Activated CD4-positive, alpha-beta T cell treated with anti-CD3 and anti-CD28 coated beads, Interleukin-2, amount 50 U/mL, for 48 hours (primary cell): ENCODE data around the gene OR2F2.
A peak's percentile ranks its signal among the peaks of the same experiment; 100 is the strongest.

Source experiments
- DNase-seq, 2 experiments: peaks; one replicate each; pipeline ENCODE4 v3.0.0-alpha.2; 2020

Gene OR2F2, protein sequence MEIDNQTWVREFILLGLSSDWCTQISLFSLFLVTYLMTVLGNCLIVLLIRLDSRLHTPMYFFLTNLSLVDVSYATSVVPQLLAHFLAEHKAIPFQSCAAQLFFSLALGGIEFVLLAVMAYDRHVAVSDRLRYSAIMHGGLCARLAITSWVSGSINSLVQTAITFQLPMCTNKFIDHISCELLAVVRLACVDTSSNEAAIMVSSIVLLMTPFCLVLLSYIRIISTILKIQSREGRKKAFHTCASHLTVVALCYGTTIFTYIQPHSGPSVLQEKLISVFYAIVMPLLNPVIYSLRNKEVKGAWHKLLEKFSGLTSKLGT

DNA sequence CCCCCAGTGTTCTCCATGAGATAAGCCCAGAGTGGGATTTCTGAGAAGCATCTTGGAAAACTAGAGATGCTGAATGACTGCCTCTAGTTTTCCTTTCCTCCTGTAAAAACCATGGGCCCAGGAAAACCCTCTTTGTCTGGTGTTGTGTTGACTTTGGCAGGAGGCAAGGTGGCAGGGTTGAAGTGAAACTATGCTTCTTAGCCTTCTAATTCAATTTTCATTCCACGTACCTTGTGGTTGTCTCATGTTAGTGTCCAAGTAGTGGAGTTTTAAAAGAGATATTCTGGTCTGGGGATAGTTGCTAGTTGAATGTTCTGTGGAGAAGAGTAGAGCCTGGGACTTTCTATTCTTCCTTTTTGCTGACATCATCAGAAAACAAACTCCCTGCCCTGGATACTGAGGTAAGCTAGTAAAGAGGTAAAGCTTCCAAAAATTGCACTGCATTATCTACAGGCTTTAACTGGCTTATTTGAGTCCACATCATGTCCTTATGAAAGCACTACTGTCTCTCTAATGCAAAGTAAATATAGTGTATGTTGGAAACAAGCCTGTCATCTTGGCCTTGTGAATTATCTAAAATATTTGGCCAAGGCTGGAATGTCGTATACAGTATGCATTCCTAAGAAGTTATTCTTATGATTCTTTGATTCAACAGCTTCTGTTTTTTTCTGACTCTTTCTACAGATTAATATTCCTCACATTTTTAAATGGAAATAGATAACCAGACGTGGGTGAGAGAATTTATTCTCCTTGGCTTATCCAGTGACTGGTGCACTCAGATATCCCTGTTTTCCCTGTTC, at the start of gene OR2F2:
OR2F2 (plus strand) TSS at position 708 of the 800 bp plus-strand sequence; CDS start at position 708, 0 bp downstream.
- DNase-seq: no peak

DNA sequence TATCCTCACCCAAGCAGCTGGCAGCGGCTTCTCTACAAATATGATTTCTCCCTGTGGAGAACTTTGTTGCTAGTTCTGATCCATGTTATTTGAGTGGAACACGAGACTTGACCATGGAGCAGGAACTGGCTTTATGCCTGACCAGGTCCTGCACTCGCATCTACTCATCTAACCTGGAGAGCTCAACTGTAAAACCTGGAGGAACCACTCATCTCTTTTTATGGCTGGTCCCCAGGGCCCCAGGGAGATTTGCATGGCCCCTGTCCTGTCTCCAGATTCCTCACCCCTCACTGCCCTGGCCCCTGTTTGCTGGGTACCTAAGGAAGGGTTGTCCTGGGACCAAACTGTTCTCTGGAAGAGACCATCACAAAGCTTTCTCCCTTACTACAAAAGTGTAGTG, 49.1 kb upstream of the OR2F2 start:
- no peak for DNase-seq

DNA sequence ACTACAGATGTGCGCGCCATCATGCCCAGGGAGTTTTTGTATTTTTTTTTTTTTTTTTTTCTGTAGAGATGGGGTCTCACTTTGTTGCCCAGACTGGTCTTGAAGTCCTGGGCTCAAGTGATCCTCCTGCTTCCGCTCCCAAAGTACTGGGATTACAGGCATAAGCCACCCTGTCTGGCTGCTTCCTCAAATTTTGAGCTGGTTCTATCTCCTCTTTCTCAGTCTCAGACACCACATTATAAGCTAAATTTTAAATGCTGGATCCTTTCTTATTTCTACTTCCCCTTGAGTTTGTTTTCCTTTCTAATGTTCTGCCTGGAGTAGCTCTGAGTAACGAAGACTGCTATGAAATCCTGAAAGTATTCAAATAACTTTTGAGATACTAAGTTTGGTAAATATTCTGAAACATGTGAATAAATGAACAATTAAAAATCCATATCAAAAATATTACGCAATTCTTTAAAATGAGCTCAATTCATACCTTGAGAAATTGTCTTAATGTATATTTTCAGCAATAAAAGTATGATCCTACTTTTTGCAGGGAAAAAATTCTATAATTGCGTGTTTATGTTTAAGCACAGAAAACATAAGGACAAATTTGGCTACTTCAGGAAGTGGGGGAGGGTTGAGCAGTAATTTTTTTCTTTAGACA, 48.1 kb upstream of the OR2F2 start:
- DNase-seq: no peak

DNA sequence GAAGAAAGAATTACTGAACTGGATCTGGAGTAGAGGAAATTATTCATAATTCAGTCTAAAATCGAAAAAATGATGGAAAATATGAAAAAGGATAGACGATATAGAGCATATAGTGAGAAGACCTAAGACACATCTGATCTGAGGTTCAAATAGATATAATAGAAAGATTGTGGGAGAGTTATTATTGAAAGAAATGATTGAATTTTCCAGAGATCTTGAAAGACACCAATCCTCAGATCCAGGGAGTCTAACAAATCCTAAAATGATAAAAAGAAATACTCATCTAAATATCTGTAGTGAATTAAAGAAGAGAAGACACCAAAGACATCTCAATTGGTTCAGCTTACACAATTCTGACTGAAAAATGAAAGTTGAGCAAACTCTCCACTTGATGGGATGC, 46.0 kb upstream of the OR2F2 start:
- DNase-seq: no peak

DNA sequence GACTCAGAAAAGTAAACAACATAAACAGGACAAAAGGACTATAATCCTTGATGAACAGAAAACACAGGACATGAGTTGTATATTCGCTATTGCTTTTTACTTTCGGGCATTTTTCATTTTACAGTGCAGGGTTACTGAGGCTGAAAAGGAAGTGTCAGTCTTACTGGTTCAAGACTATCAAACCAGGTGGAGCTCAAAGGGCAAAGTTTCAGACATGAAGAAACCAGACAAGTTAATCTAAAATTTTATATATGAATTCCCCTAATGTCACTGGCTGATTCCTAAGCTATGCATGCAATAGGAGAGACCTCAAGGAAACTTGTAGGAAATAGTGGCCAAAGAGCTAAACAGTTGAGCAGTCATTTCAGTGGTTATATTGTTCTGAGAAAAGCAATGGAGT, 44.5 kb upstream of the OR2F2 start:
- no peak for DNase-seq

DNA sequence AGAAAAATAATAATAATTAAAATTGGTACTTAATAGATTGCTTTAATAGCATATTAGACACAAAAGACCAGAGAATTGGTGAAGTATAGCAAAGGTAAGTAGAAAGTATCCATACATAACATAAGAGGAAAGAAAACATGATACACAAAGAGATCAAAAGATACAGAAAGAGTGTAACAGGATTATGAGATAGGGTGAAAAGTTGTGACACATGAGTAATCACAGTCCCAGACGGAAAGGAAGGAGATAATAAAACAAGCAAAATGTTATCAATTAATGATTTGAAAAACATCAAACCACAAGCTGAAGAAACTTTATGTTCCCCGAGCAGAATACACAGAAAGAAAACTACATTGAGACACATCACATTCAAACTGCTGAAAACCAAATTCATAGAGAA, 43.6 kb upstream of the OR2F2 start:
- no peak for DNase-seq

DNA sequence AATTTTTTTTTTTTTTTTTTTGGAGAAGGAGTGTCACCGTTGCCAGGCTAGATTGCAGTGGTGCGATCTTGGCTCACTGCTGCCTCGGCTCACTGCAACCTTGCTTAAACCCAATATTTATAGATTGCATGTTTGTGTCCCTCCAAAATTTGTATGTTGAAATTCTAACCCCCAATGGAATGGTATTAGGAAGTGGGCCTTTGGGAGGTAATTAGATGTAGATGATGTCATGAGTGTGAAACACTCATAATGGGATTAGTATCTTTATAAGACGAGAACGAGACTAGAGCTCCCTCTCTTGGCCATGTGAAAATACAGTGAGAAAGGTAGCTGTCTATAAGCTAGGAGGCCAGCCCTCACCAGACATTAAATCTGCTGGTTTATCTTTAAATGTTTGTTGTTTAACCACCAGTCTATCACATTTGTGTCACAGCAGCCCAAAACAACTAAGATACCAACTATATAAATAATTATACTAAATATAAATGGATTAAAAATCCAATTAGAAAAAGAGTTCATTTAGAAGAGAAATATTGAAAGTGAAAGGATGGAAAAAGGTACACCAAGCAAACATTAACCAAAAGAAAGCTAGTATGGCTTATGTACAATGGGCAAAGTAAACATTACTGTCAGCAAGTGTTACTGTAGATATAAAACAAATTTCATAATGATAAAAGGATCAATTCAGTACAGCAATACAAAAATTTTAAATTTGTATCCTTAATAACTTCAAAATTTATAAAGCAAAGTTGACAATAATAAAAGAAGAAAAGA, 42.3 kb upstream of the OR2F2 start:
- DNase-seq: no peak

DNA sequence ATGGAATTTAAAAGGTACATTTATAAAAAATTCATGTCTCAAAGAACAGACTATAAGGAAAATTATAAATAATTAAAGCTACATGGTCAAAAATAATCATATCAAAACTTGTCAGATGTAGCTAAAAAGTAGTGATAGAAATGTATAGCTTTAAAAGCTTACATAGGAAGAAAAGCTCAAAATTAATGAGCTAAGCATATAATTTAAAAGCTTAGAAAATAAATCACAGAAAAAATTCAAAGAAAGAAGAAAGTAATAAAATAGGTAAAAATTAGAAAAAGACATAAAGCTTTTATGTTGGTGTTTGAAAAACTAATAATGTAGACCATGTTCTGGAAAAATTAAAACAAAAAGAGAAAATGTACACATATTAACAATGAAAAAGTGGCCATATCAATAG, 38.4 kb upstream of the OR2F2 start:
- DNase-seq: no peak

DNA sequence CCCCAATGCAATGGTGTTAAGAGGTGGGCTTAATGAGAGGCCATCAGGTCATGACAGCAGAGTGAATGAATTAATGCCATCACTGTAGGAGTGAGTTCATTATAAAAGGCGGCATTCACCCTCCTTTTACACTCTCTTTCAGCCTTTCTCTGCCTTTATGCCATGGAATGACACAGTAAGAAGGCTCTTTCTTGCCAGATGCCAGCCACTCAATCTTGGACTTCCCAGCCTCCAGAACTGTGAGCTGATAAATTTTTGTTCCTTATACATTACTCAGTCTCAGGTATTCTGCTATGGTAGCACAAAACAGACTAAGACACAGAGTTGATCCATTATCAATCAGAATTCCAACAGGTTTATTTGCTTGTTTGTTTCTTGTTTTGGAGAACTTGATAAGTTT, 36.2 kb upstream of the OR2F2 start:
- DNase-seq: no peak

DNA sequence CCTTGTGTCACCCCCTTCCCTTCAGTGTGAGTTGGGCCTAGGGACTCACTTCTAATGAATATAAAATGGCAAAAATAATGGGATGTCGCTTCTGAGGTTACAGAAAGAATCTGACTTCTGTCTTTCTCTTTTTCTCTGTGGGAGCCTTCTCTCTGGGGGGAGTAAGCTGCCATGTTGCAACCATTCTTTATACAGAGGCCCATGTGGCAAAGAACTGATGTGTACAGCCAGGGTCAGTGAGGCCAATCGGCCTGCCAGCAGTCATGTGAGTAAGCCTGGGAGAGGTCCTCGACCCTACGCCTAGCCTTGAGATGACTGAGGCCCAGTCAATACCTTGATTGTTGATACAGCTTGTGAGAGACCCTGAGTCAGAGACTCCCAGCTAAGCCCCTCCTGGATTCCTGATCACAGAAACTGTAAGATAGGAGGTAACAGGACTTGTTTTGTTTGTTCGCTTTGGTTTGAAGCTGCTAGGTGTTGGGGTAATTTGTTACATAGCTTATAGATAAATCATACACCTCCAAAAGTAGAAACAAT, 34.7 kb upstream of the OR2F2 start:
- DNase-seq: no peak

DNA sequence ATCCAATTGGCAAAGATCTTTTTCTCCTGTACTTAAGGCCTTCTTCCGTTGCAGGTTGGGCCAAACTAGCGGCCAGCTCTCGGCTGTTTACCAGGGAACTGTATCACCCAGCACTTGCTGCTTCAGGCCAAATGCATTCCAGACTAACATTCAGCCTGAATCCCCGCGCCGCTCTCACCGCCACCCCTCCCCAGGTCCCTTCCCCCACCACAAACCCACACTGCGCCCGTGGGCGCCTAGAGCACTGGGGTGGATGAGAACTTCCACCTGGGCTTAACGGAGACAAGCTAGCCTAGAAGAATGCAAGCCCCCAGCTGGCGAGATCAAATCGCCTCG, 33.7 kb upstream of the OR2F2 start:
- no peak for DNase-seq

DNA sequence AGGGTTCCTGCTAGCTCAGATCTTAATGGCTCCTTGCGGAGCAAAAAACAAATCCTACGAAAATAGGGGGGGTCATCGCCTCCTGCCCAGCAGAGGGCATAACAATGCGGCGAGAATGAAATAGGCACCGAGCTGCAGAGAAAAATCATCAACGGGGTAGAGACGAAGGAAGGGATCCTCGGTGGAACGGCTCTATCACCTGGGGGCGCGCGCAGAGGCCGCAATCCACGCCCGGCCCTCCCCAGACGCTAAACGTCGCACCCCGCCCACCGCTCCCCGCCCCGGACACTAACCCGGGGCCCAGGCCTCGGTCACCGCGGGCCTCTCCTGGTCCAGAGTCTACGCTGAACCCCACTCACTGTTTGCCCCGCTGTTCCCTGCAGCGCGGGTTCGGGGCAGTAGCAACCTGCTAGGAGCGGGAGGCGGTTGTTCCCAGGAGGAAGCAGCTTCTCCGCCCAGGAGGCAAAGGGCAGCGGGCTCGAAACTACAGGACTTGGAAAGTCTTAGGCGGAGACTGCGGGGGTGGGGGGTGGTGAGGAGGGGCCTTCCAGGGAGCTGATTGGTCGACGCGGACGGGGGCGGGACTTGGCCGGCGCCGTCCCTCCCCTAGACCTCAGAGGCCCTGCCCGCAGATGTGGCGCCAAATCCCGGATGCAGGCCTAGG, 33.2 kb upstream of the OR2F2 start, which contains the start of gene TCAF1:
TCAF1 (minus strand) TSS at position 509 of the 664 bp plus-strand sequence. CDS start 25,568 bp downstream, outside the sequence.
- DNase-seq: peak; percentile 95

DNA sequence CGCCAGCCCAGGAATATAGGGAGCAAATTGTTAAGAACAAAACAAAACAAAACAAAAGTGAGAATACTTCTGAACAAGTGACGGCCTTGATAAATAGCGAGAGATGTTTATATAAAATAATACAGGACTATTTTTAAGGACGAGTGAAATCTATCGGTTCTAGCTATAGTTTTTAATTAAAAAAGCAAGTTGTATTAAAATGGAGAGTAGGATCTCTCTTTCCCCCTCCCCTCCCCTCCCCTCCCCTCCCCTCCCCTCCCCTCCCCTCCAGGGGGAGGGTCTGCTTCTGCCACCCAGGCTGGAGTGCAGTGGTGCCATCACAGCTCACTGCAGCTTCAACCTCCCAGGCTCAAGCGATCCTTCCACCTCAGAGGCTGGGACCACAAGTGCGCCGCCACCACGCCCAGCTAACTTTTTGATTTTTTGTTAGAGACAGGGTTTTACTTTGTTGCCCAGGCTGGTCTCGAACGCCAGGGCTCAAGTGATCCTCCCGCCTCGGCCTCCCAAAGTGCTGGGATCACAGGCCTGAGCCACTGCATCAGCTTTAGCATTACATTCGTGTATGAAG, 32.6 kb upstream of the OR2F2 start:
- no peak for DNase-seq

DNA sequence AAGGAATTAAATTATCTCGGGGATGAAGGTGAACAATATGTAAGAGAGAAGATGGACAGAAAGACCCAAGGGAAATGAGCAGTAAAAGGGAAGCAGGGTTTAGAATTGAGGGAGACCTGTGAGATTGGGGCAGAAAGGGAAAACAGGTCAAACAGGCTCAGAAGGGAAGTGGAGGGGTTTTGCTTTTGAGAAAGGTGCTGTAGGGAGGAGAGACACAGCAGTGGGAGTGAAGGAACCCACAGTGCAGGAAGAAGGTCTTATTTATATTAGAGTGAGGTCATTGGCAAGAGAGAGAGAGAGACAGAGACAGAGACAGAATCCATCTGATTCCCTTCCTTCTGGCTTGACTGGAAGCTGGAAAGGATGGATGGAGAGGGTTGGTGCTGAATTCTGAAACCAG, 29.5 kb upstream of the OR2F2 start:
- no peak for DNase-seq

DNA sequence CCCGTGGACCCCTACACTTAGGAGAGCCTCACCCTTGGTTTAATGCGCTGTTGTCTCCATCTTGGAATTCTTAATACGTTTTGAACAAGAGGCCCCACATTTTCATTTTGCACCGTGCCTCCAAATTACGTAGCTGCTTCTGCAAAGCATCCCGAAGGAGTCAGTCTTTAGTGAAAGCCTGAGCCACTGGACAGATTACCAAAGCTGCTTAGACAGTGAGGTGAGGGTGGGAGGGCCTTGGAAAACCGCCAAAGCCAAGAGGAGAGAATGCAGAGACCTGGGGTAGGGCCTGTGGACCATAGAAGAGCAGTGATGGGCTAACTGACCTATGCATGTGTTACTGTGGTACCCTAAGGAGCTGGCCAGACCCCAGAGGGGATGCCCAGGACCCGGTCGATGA, 28.9 kb upstream of the OR2F2 start:
- DNase-seq: no peak

DNA sequence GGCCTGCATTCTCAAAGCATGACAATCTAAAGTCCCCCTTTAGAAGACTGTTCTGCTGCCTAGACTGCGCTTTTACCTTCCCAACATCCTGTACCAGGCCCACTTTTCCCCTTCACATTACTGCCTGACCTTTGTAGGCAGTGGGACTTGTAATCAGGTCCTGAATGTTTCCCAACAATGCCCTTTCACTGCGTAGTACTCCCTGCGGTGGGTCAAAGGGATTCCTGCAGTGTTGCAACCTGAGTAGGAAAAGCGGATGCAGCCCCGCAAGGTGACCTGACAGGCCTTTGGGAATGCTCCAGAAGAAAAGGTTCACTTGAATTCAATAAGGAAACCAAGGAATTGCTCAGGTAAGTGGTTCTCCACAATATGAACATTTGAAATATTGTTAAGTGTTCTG, 28.1 kb upstream of the OR2F2 start:
- no peak for DNase-seq

DNA sequence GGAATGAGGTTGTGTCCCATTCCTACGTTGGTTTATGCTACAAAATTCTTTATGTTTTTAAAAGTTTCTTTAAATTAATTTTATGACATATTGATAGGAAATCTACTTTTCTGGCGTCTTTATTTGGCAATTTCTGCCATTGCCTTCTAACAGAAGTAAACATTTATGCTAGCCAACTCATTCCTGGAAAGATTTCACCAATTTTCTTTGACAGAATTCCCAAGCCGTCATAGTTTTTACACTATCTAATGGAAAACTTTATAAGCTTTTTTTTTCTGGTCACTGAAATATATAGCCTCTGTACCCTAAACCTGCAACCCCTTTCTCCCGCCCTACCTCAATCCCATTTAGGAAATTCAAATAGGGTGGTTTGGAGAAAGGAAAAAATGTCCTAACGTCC, 26.9 kb upstream of the OR2F2 start:
- DNase-seq: no peak

DNA sequence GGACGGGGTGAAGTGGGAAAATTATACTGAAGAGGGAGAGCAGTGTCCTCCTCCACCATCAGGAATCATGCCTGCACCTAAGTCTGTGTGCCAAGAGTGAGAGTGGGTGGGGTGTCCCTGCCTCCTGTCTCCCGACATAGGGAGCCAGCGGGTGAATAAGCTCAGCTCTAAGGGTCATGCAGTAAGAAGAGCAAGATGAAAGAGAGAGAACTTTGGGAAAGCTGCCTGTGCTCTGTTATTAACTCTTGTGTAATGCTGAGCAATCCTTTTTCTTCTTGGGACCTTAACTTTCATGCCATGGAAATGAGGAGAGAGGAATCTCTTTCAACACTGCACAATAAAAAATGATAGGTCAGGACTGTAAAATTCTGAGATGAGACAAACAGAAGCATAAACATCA, 25.2 kb upstream of the OR2F2 start:
- no peak for DNase-seq

DNA sequence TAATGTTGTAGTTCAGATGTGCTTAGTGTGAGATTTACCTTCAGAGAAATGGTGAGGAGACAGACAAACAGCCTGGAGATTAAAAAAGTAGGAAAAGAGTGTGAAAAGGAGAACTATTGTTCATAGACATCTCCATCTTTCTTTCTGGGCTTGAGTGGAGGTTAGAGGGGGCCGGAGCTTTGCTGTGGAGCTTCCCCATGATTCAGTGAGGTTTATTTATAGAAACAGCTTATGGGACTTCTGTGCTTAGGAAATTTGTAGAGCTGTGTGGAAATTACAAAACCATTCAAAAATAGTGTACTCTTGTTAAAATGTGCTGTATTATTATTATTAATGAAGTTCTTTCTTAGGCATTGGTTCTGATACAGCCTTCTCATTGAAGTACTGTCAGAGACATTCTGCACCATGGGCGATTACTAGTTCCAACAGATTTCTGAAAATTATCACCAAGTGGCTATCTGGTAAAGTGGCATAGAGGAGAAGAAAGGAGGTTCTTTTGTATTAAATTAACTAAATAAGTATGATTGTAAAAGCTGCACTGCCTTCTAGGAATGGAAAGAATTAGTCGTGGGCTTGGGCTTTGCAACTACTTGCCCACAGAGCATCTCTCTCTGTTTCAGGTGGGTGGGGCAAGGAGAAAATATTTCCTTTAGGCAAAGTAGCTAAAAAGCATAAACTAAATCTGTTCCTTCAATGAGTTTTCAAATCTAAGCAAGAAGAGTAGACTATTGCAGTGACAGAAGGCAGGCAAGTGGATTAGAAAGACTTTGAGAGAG, 24.4 kb upstream of the OR2F2 start:
- DNase-seq: no peak

DNA sequence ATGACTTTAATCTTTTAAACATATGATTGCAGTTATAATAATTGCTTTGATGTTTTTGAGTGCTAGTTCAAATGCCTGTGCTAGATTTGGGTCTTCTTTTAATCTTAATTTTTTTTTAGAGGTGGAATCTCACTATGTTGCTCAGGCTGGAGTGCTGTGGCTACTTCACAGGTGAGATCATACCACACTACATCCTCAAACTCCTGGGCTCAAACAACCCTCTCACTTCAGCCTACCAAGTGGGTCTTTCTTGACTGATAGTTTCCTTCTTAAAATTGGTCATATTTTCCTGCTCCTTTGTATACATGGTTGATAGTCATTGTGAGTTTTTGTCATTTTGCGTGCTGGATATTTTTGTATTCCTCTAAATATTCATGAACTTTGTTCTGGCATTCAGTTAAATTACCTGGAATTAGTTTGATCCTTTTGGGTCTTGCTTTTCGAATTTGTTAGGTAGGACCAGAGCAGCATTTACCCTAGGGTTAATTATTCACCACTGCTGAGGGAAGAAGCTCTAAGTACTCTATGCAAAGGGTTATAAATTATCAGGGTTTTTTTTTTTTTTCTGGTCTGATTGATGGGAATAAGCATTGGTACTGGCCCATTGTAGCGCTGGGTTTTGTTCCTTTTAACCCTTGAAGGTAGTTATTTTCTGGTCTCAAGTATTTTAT, 21.0 kb upstream of the OR2F2 start:
- DNase-seq: no peak
